Activated CD4-positive, alpha-beta T cell treated with anti-CD3 and anti-CD28 coated beads, Interleukin-2, amount 50 U/mL, for 16 hours (primary cell): Measurements from ENCODE around the gene DPYSL5.
"Not testable (repeated sequence)": the region's sequence is repeated elsewhere in the genome, so short reads cannot be mapped to it uniquely, and the experiment has no call there.

Experiments
- DNase-seq: peaks from one replicate; pipeline ENCODE4 v3.0.0-alpha.2; 2020

Gene DPYSL5, protein sequence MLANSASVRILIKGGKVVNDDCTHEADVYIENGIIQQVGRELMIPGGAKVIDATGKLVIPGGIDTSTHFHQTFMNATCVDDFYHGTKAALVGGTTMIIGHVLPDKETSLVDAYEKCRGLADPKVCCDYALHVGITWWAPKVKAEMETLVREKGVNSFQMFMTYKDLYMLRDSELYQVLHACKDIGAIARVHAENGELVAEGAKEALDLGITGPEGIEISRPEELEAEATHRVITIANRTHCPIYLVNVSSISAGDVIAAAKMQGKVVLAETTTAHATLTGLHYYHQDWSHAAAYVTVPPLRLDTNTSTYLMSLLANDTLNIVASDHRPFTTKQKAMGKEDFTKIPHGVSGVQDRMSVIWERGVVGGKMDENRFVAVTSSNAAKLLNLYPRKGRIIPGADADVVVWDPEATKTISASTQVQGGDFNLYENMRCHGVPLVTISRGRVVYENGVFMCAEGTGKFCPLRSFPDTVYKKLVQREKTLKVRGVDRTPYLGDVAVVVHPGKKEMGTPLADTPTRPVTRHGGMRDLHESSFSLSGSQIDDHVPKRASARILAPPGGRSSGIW

DNA sequence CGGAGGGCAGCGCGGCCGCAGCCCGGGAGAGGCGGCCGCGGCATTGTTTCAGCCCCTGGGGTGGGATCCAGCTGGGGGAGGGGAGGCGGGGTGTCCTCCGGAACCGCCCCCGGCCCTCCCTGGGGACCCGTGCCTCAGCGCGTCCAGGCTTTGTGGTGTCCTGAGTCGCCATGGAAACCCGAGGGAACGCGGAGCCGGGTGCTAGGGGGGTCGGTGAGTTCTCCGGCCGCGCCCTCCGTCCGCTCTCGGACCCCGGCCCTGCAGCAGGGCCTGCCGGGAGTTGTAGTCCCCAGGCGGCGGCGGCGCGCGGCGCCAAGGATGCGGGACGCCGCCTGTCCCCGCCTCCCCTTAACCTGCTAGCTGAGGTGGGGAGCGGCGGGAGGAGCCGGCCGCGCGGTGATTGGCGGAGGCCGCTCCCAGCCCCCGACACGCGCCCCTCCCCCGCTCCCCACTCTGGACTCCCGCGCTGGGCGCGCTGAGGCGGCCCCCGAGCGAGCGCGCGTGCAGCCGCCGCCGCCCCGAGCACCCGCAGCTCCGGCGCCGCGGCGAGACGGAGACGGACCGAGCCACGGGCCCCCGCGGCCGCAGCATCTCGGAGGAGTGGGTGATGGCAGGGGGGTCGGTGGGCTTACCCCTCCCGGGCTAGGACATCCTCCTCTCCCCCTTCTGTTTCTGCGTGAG, at the start of gene DPYSL5:
Gene DPYSL5, plus strand, starts transcription at position 478 of the 681 bp plus-strand sequence. CDS start 50,368 bp downstream, outside the sequence.
- DNase-seq: peak; percentile 6

DNA sequence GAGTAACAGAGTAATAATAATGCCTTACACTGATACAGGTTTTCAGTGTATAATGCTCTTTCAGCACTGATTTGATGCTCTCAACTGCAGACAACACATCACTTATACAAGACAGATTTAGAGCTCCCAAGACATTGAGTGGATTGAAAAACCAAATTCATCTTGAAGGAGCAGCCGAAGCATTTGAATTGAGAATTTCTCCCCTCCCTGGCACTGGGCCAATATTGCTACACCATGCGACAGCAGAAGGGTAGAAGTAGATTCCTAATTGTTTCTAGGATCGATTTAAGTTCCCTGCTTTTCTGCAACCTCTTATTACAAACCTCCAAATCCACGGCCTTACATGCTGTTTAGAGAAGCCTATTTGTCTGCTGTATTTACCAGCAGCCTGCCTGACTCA, 46.6 kb upstream of the DPYSL5 start:
- no peak for DNase-seq

DNA sequence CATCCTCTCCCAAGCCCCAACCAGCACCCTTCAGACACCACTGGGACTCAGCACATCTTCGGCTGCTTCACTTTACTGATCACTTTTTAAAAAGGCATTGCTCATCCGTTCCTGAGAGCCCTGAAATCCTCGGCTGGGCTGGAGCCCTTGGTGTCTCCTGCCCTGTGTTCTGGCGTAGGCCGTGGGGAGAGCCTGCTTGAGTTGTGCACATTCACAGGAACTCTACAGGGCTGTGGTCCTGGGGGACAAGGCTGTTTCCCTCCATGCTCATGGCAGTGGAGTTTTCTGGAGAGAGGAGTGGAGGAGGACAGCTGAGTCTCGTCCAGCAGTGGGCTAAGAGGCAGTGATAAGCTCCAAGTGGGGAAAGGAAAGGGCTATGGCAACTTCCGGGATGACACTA, 46.1 kb upstream of the DPYSL5 start:
- no peak for DNase-seq

DNA sequence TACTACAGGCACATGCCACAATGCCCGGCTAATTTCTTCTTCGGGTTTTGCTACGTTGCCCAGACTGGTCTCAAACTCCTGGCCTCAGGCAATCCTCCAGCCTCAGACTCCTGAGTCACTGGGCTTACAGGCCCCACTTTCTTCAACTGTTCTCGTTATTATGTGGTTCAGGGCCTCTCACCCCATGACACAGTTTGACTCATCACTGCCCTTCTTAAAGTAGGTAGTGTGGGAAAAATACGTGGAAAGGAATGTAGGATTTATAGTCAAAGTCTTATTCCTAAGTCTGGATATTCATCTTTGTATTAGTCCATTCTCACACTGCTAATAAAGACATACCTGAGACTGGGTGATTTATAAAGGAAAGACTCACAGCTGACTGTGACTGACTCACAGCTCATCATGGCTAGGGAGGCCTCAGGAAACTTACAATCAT, 42.7 kb upstream of the DPYSL5 start:
- no peak for DNase-seq

DNA sequence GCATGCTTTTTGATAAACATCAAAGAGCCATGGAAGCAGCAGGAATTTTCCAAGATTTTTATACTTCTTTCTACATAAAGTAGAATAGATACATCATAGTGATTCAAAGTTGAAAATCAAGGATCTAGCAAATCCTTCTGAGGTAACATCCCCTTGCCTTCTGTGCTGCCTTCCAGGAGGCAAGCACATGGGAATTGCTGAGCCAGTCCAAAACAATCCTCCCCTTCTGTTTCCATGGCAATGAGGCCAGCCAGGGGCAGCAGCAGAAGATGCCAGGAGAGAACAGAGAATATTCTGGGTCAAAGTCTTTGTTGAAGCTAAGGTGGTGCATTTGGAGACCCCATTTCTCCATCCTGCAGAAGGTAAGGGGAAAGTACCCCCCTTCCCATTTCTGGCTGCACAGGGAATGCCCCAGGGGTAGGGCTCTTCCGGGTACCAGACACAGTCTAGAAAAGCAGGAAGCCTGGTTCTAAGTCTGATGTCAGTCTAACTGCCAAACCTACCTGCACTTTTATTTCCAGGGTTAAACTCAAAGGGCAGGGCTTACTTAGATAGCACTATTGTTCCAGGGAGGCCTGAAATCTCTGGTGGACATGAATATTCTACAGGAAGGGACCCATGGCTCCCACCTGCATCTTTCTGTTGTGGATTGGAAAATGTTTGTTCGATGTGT, 40.0 kb upstream of the DPYSL5 start:
- no peak for DNase-seq

DNA sequence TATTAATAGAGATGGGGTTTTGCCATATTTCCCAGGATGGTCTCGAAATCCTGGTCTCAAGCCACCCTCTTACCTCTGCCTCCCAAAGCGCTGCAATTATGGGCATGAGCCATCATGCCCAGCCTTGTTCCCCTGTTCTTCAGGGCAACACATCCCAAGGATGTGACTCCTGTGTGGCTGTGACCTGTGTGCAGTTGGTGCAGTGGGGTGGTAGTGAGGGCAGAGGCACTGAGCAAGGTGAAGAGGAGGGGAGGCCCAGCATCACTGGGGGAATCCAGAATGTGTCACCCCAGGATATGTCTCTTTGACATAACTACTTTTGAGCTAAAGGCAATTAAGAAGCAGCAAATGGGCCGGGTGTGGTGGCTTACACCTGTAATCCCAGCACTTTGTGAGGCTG, 38.7 kb upstream of the DPYSL5 start:
- no peak for DNase-seq

DNA sequence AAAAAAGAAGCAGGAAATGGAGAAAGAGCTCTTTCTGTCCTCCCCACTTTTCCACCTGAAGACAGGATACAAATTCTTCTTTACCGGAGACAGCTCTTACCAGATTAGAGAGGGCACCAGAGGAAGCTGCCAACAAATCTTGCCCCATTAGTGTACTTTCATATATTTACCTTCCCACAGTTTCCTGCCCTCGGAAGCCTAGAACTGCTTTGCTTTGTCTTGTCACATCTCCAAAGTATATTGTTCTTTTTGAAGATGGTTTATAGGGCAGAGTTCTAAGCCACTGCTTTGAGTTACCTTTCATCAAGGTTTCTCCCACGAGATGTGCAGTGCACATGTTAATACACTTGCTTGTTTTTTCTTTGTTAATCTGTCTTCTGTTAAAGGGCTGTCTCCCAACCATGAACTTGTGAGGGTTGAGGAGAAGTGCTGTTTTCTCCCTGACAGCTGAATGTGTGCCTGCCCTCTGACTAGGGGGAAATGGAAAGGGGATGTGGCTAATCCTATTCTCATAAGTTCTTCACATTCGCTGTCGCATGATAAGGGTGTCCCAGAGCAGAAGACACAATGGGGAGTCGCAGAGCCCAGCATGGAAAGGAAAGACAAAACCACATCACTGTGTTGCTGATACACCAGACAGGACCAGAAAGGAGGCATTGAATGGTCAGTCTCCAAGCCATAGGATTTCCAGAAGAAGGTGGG, 37.9 kb upstream of the DPYSL5 start:
- no peak for DNase-seq

DNA sequence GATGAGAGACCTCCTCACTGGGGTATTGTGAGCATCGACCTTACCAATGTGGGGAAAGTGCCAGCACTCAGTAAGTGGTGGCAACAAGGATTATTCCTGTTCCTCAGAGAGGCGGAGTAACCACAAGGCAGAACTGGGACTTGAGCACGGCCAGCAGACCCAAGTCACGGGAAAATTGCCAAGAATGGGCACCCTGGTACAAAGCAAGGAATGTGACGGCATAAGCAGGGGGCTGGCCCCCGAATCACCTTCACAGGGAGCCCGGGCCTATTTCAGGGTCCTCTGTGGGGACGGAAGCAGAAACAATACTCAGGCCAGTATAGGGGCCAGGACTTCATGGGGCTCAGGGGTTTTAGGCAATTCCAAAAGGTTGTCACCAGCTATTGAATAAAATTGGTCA, 36.7 kb upstream of the DPYSL5 start:
- DNase-seq: no peak

DNA sequence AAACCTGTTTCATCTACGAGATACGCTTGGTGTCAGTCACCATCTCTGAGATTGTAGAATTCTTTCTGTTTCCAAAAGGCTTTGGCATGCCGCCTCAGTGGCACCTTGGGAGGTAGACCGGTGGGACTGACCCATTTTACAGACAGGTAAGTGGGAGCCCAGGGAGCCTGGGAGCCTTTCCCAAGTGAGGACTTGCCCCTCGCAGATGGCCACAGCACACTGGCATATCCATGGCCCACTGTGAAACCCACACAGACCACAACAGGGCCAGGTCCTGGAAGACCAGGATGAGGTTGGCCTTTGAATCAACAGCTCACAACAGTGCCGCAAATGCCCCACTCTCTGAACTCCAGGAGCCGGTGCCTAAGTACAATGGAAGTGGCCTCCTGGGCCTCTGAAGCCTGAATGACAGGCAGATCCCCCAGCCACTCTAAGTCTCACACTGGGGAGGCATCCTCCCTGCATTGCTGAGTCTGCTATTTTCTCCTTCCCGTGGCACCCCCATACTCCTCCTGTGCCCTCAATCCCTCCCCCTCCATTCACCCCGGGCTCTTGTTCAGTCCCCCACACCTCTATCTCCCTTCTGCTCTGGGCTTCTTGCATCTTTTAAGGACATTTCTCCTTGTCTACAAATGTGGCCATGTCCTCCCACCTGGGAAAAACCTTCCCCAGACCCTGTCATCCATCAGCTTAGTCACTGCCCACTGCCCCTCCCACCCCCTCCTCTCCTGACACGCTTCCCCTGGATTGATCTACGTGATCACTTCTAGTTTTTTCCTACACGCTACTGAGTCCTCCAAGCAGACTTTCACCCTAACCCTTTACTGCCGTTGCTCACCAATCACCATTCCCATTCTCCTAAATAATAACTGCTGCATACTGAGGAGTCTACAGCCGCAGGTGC, 35.9 kb upstream of the DPYSL5 start:
- DNase-seq: no peak

DNA sequence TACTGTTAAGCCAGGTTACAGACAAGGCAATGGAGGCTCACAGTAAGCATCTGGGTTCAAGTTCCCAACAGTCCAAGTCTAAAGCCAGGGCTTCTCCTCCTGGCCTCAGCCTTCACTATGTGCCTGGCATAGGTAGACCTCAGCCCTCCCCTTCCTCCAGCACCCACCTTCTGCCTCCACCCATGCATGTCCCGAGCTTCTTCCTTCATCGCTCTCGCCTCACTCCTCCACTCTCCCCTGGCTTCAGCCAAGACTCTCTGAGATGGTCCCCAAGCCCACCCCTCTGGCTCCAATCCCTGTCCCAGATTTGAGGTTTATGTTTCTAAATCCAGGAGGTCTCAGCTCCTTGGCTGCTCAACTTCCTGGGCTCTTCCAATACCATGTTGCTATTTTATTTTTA, 35.2 kb upstream of the DPYSL5 start:
- DNase-seq: no peak

DNA sequence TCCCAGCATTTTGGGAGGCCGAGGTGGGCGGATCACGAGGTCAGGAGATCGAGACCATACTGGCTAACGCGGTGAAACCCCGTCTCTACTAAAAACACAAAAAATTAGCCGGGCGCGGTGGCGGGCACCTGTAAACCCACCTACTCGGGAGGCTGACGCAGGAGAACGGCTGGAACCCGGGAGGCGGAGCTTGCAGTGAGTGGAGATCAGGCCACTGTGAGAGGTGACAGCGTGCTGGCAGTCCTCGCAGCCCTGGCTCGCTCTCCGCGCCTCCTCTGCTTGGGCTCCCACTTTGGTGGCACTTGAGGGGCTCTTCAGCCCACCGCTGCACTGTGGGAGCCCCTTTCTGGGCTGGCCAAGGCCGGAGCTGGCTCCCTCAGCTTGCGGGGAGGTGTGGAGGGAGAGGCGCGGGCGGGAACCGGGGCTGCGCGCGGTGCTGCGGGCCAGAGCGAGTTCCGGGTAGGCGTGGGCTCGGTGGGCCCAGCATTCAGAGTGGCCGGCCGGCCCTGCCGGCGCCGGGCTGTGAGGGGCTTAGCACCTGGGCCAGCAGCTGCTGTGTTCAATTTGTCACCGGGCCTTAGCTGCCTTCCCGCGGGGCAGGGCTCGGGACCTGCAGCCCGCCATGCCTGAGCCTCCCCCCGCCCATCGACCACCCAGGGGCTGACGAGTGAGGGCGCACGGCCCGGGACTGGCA, 33.7 kb upstream of the DPYSL5 start:
- DNase-seq: not testable (repeated sequence)

DNA sequence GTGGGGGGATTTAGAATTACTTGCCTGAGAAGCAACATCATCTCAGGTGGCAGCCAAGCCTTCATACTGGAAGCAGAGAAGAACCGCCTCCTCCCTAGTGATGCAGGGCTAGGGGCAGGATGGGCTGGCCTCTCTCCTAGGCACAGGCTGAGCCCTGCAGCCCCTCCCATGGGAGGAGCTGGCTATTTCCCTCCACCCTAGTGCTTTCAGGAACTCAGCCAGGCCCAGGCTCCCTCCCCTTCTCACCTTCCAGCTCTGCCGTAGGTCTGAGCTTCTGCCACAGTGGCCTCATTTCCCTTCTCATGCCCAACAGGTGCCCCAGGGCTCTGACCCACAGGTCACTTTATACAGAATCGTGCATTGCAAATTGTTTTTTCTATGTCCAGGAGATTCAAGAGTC, 31.0 kb upstream of the DPYSL5 start:
- no peak for DNase-seq

DNA sequence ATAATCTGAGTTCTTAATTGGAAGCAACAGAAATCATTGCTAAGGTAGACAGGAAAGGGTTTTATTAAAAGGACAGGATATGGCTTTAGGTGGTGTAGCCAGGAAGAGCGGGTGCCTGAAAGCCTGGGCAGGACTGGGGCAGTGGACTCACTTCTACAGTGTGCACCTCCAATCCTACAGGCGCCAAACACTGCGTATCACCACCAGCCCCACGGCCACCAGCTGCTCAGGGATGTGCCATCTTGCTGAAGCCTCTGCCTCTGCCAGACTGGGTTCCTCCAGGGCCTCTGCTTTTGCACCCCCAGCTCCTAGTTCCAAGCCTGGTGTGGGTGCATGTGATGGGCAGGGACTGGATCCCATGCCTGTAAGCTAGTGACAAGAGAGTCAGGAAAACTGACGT, 29.7 kb upstream of the DPYSL5 start:
- no peak for DNase-seq

DNA sequence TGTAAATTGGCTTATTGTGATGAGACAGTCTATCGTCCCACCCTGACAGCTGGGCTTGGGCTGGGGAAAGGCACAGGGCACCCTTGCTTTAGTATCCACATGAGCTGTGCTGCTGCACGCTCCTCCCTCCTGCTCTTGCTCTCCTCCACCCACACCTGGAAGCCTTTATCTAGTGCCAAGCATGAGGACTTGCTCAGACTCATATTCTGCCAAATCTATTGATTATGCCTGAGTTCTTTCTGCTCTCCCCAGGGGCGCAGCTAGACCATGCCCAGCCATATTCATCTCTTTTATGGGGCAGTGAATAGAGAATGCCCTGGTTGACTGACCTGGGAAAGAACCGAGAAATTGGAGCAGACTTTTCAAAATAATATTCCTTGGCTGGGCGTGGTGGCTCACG, 29.0 kb upstream of the DPYSL5 start:
- no peak for DNase-seq

DNA sequence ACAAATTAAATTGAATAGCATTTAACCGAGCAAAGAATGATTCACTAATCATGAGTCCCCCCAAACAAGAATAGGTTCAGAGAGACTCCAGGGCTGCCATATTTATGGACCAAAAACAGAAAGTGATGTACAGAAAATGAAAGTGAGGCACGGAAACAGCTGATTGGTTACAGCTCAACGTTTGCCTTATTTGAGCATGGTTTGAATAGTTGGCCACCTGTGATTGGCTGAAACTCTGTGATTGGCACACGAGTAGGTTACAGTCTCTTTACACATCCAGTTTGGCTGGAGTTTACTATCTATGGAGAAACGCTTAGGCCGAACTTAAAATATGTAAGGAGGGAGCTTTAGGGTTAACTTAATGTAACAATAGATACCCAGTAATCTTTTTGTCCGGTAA, 27.0 kb upstream of the DPYSL5 start:
- DNase-seq: no peak

DNA sequence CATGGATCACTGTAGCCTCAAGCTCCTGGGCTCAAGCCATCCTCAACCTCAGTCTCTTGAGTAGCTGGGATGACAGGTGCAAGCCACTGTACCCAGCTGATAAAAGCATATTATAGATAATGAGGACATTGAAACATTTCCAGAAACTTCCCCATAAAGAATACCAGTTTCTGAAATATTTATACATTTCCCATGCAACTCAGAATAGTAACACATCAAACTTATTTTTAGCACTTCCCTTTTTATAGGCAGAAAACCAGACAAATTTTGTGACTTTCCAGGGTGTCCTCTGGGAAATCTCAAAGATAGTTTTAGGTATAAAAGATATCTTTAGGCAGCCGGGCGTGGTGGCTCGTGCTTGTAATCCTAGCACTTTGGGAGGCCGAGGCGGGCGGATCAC, 25.1 kb upstream of the DPYSL5 start:
- DNase-seq: no peak

DNA sequence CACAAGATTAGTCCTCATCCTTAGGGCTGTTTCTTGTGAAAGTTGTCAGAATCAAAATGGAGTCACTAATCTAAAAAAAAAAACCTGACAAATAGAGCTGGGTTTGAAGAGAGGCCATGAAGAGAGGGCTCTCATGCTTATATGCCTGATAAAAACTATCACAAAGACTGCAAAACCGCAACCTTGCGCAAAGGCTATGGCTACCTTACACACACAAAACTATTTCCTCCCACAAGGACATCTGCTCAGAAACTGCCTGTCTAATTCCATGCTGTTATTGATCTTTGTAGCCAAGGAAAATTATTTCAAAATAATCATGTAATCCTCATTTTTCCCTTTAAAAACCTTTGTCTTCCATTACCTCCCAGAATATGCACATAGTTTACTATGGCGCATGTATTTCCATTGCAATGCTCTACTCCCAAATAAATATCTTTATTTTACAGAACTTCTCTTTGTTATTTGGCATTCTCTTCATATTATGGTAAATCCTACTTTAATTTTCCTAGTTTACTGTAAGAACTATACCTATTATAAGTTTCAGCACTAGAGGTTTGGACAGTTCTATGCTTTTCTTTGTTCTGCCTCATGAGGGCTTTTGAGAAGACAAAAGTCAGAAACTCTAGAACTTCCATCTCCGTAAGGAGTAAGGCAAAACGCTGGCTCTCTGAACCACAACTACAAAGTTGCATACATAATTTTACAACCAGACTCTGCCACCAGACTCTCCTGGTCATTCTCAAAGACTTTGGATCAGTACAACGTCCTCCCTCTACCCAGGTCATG, 9.6 kb upstream of the DPYSL5 start:
- DNase-seq: no peak

DNA sequence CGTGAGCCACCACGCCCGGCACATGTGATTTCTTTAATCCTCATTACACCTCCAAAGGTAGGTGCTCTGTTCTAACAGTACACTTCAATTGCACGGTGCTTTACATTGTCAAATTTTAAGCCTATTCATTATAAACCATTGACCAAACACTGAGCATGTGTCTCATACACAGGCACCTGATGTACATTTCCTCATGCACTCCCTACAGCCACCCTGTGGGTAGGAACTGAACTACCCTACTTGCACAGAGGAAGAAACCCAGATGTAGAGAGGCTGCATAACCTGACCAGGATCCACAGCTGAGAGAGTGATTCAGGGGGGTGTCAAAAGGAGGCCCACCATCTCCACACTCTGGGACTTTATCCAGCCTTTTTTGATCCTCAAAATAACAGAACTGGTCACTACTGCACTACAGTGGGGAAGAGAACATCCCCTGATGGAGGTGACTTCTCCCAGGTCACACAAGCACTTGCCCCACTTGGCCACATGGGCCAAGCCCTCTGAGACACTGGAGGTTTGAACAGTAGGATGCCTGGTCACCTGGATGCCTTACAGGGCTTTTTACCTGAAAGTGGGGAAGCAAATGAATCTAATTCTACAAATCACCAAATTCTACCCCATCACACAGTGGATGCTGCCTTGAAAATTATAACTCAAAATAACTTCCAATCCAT, 6.9 kb upstream of the DPYSL5 start:
- DNase-seq: no peak

DNA sequence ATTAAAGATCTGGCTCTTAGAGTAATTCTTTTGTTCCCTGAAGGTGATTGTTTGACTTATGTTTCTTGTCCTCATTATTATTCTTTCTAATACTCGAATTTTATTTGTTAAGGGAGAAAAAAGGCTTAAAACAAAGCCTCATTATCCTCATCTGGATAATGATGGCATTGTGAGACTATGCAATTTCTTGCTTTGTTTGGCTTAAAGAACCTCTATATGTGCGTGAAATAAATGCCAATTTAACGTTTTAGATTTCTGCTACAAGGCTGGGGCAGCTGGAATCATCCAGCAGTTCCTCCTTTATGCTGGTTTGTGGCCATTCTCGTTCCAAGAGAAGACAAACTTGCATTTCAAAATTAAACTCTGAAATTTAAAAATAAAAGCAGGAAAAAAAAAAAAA, 4.9 kb upstream of the DPYSL5 start:
- DNase-seq: no peak

DNA sequence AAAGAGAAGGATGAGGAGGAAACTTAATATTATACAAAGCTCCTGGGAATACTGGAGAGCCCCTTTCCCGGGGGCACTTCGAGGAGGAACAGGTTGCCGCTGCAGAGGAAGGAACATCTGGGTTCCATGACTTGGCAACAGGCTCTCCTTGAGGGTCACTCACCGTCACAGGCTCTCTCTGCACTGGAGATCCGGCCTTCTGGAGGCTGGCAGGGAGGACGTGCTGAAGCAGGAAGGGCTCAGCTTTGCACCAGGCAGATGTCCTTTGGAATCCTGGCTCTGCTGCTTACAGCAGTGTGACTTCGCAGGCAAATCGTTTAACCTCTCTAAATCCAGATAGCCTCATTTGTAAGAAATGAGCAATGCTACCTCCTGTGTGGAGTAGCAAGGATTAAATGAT, 2.9 kb upstream of the DPYSL5 start:
- no peak for DNase-seq
